ENCODE results near the gene ADAMTS16.
"Not testable (repeated sequence)": the region's sequence is repeated elsewhere in the genome, so short reads cannot be mapped to it uniquely, and the experiment has no call there.

ADAMTS16 gene

GRCh38 chr5:5139777-5140478 lies at the start of gene ADAMTS16:
Gene ADAMTS16 (plus strand): TSS chr5:5140330. CDS start chr5:5140468, 138 bp downstream.
- DNase-seq, result no peak

- no peak for DNase-seq
Observed at GRCh38 chr5:5092149-5092548, 48.0 kb upstream of the ADAMTS16 start.

GRCh38 chr5:5100635-5101034 lies 39.5 kb upstream of the ADAMTS16 start:
- no peak for DNase-seq

- no peak for DNase-seq
Observed at GRCh38 chr5:5101676-5102075, 38.5 kb upstream of the ADAMTS16 start.

GRCh38 chr5:5103245-5103644 lies 36.9 kb upstream of the ADAMTS16 start:
- DNase-seq, result no peak

- no peak for DNase-seq
Observed at GRCh38 chr5:5104550-5104949, 35.6 kb upstream of the ADAMTS16 start.

GRCh38 chr5:5105531-5105930 lies 34.6 kb upstream of the ADAMTS16 start:
- no peak for DNase-seq

GRCh38 chr5:5116956-5117355 lies 23.2 kb upstream of the ADAMTS16 start:
- no peak for DNase-seq

GRCh38 chr5:5122776-5123175 lies 17.4 kb upstream of the ADAMTS16 start:
- no peak for DNase-seq

- no peak for DNase-seq
Observed at GRCh38 chr5:5124231-5124630, 15.9 kb upstream of the ADAMTS16 start.

GRCh38 chr5:5126444-5126843 lies 13.7 kb upstream of the ADAMTS16 start:
- DNase-seq, result no peak

GRCh38 chr5:5128766-5129165 lies 11.4 kb upstream of the ADAMTS16 start:
- DNase-seq, result no peak

- no peak for DNase-seq
Observed at GRCh38 chr5:5132234-5132633, 7.9 kb upstream of the ADAMTS16 start.

GRCh38 chr5:5132693-5133295 lies 7.3 kb upstream of the ADAMTS16 start:
- no peak for DNase-seq

- no peak for DNase-seq
Observed at GRCh38 chr5:5134107-5134506, 6.0 kb upstream of the ADAMTS16 start.

GRCh38 chr5:5135957-5136676 lies 4.0 kb upstream of the ADAMTS16 start:
- no peak for DNase-seq

GRCh38 chr5:5137851-5138250 lies 2.3 kb upstream of the ADAMTS16 start:
- DNase-seq, result not testable (repeated sequence)

- no peak for DNase-seq
Observed at GRCh38 chr5:5139336-5139776, 774 bp upstream of the ADAMTS16 start.

GRCh38 chr5:5140479-5141338 lies 579 bp downstream of the ADAMTS16 start:
- DNase-seq, result no peak

GRCh38 chr5:5141339-5141599 lies 1.1 kb downstream of the ADAMTS16 start:
- DNase-seq, result no peak

GRCh38 chr5:5141625-5142525 lies 1.7 kb downstream of the ADAMTS16 start:
- DNase-seq, result peak; percentile 53

- DNase-seq, result no peak
Observed at GRCh38 chr5:5144441-5144840, 4.3 kb downstream of the ADAMTS16 start.
